GM12878 (cell line): Measurements from ENCODE around the gene CDCA5. TPM values are rescaled to one million over a fixed set of nuclear protein-coding genes. Genes with fewer than 3 reads are reported as not detected.
A peak's percentile ranks its signal among the peaks of the same experiment; 100 is the strongest.

Experiments
- ATAC-seq: fragments of 200-7000 bp; cut with Tn5 transposase; 3 replicates; pipeline ENCODE4 v1.9.1; 2020; ENCODE audit warnings: mild to moderate bottlenecking, moderate library complexity
- BruUV-seq: library from RNA; stranded (reverse); fragments of 400-500 nt; replicated peaks from 2 replicates; lab custom pipeline; 2021; lab: Mats Ljungman, UMichigan
- CTCF ChIA-PET: fragments of 300-600 bp; sonication (Branson Sonifier 250); formaldehyde crosslinking; extraction: SDS; loops from one replicate; lab custom pipeline; 2021; ENCODE audit warnings: inconsistent platforms; lab: Yijun Ruan, JAX
- POLR2A ChIA-PET: fragments of 350-600 bp; formaldehyde crosslinking; extraction: SDS; loops from one replicate; lab custom pipeline; 2021; ENCODE audit warnings: inconsistent platforms; lab: Charles Lee
- RAD21 ChIA-PET: fragments of 300-600 bp; sonication (Branson Sonifier 250); formaldehyde crosslinking; loops from one replicate; lab custom pipeline; 2023; ENCODE audit warnings: antibody characterized with exemption; ENCODE audit not compliant: unreplicated experiment; lab: Charles Lee
- SMC1A ChIA-PET: fragments of 300-600 bp; sonication (Branson Sonifier 250); formaldehyde crosslinking; loops from one replicate; lab custom pipeline; 2023; ENCODE audit not compliant: unreplicated experiment, uncharacterized antibody; lab: Charles Lee
- DNase-seq: peaks from one replicate; pipeline ENCODE4 v3.0.0-alpha.2; 2011; ENCODE audit warnings: low read depth, low spot score
- FAIRE-seq: peaks from 3 replicates; lab custom pipeline; 2011; peaks lifted over from hg19 to GRCh38; lab: Jason Lieb, UNC
- H2AFZ ChIP-seq: 2 replicates; pipeline ENCODE4 v1.6.0; 2011; ENCODE audit warnings: low read depth, low read length, control low read depth; ENCODE audit not compliant: control insufficient read depth
- H3K27ac ChIP-seq: 2 replicates; pipeline ENCODE4 v1.5.1; 2011; ENCODE audit warnings: control low read depth; ENCODE audit not compliant: control insufficient read depth, insufficient read depth
- H3K27me3 ChIP-seq, 2 experiments: replicated peaks in 1 of 2; 2 replicates each; pipeline versions ENCODE4 v1.6.0 to v1.6.1; 2011; ENCODE audit warnings: low read length in 1 of 2; ENCODE audit not compliant: control insufficient read depth in 2 of 2, insufficient read depth in 2 of 2
- H3K36me3 ChIP-seq, 2 experiments: 2 replicates each; pipeline ENCODE4 v1.5.1; 2011; ENCODE audit warnings: low read length in 1 of 2; ENCODE audit not compliant: control insufficient read depth in 2 of 2, insufficient read depth in 2 of 2
- H3K4me1 ChIP-seq: 2 replicates; pipeline ENCODE4 v1.6.1; 2011; ENCODE audit warnings: mild to moderate bottlenecking, low read length, moderate library complexity, mixed read lengths; ENCODE audit not compliant: control insufficient read depth, insufficient read depth
- H3K4me2 ChIP-seq: 2 replicates; pipeline ENCODE4 v1.6.0; 2011; ENCODE audit warnings: control low read depth; ENCODE audit not compliant: control insufficient read depth, insufficient read depth
- H3K4me3 ChIP-seq: fragments of 200-600 bp; sonication (generic); 2 replicates; pipeline ENCODE4 v1.5.1; 2016
- H3K79me2 ChIP-seq: 2 replicates; pipeline ENCODE4 v1.6.0; 2011; ENCODE audit warnings: low read length; ENCODE audit not compliant: control insufficient read depth, insufficient read depth
- H3K9ac ChIP-seq: 2 replicates; pipeline ENCODE4 v1.8.0; 2011; ENCODE audit warnings: low read length, control low read depth, mixed read lengths; ENCODE audit not compliant: control insufficient read depth, insufficient read depth
- H3K9me3 ChIP-seq: replicated peaks from 3 replicates; pipeline ENCODE4 v1.5.1; 2011; ENCODE audit warnings: mild to moderate bottlenecking, low read length; ENCODE audit not compliant: control insufficient read depth, insufficient read depth
- H4K20me1 ChIP-seq: 2 replicates; pipeline ENCODE4 v1.6.0; 2011; ENCODE audit not compliant: control insufficient read depth, insufficient read depth
- ETV6 ChIP-seq, 2 experiments: fragments of 450-650 bp in 1 of 2; IDR thresholded peaks in 1 of 2; conservative IDR thresholded peaks in 1 of 2; 2 replicates each; pipeline ENCODE4 v1.6.1; 2014; ENCODE audit warnings: antibody characterized with exemption in 1 of 2, borderline replicate concordance in 1 of 2, low read depth in 1 of 2, mild to moderate bottlenecking in 1 of 2, moderate library complexity in 1 of 2
- POLR2AphosphoS5 ChIP-seq: IDR thresholded peaks from 2 replicates; pipeline ENCODE4 v1.6.1; 2011; ENCODE audit warnings: mild to moderate bottlenecking, low read length, inconsistent platforms
- WGBS: methylation state at CpG from one replicate; pipeline ENCODE4 v1.1.6; 2016; ENCODE audit warnings: low lambda C conversion rate; ENCODE audit not compliant: insufficient replicate concordance, insufficient coverage; ENCODE audit errors: missing lambda C conversion rate; 5-methylcytosine and 5-hydroxymethylcytosine counted together
- in situ Hi-C: fragments of 300-500 bp; cut with MboI; formaldehyde crosslinking; loops from 9 replicates; pipeline ENCODE4 v1.14.3; 2018; ENCODE audit warnings: mixed read lengths
- intact Hi-C: fragments of 100-400 bp; cut with micrococcal nuclease; formaldehyde crosslinking; loops from one replicate; pipeline ENCODE4 v1.14.2; 2022; ENCODE audit not compliant: unreplicated experiment
- polyA plus RNA-seq, 11 experiments: library from polyadenylated mRNA; depleted of rRNA in 4 of 11; unstranded in 6 of 11; stranded (reverse) in 5 of 11; fragments of >200 nt; fragmentation: Nextera tagmentation in 4 of 11; fragmentation: Illumina TruSeq in 1 of 11; extraction: Ambion mirVana in 4 of 11; extraction: Trizol in 1 of 11; gene quantifications; 1 replicate in 1 of 11; 2 replicates in 10 of 11; pipeline versions ENCODE4 v1.2.1 to v1.2.3, GENCODE V29; 2011 to 2016; ENCODE audit warnings: inconsistent platforms in 2 of 11, missing spikeins in 2 of 11, low read depth in 1 of 11
- total RNA-seq, 4 experiments: library from RNA; depleted of rRNA in 3 of 4; stranded (reverse); fragments of >200 nt in 3 of 4; fragmentation: Illumina TruSeq in 1 of 4; extraction: Trizol in 1 of 4; gene quantifications; 2 replicates each; pipeline versions ENCODE4 v1.2.1 to v1.2.3, GENCODE V29; 2013 to 2021

CDCA5 gene
- total and polyA plus RNA-seq, 10 of the 15 experiments (the other 5 are each of a cell fraction or from before 2014, with no cell fraction given) = 21.2 to 107 (median 64.9) TPM

DNA sequence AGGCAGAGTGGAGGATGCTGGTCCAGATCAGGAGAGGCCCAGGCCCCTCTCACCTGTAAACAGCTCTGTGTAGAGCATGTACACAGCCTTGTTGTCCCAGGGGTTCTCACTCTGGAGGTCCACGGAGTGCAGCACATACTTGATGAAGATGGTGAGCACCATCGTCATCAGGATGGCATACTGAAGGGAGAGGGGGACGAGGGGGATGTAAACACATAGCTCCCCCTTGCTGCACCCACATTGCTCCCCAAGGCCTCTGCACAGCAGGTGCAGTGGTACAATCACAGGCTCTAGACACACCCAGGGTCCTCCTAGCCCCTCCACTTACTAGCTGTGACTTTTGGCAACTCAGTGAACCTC, 47.6 kb upstream of the CDCA5 start:
- peak overlapping the region; percentile 99 for H3K27ac ChIP-seq
- no peaks in the 10 kb centered on the region for H3K27me3 ChIP-seq
- H3K36me3 ChIP-seq = peaks cover 21 to 36% of the 10 kb centered on the region in 2 experiments
- H3K9me3 ChIP-seq = no peaks in the 10 kb centered on the region
- RAD21 ChIA-PET = interaction anchor here (1.0 to 2.4 kb wide), 6 partner anchors 9 to 50 kb away, joined by 3 to 9 read pairs (median 4); partner anchors contain the start of genes CAPN1, FAU, MRPL49 and TM7SF2
- CTCF ChIA-PET = interaction anchor here (0.8 to 6.7 kb wide), 6 partner anchors 10 to 198 kb away, joined by 3 to 40 read pairs (median 5); partner anchors contain the start of genes CAPN1, FAU, MRPL49 and ZNHIT2
- TF ChIP-seq POLR2AphosphoS5 (0 out of 2 replicates have a peak, but pooled peaks have one; percentile 26), ETV6 (conservative IDR thresholded peaks at IDR 0.05 in 1 of 2, IDR thresholded peaks at IDR 0.05 in 1 of 2; ENCODE audit: borderline replicate concordance in 1 of 2, low read depth in 1 of 2) (no peak)
- FAIRE-seq = no peak
- intact Hi-C loops = loop anchor here (5.0 to 10.0 kb wide), 2 partner anchors 51 to 123 kb away; partner anchors contain the start of gene CAPN1
- peak overlapping the region; percentile 96; the same call in 1 of the 2 replicates for H3K9ac ChIP-seq
- SMC1A ChIA-PET = interaction anchor here (1.0 to 2.3 kb wide), 4 partner anchors 9 to 199 kb away, joined by 3 to 10 read pairs (median 5); partner anchors contain the start of genes CAPN1, FAU and MRPL49
- H2AFZ ChIP-seq = no peak overlapping the region
- H3K4me2 ChIP-seq = peak overlapping the region; percentile 98
- peaks cover 44% of the 10 kb centered on the region for H3K79me2 ChIP-seq
- ATAC-seq = no peak
- POLR2A ChIA-PET = interaction anchor here (0.6 to 1.4 kb wide), 6 partner anchors 10 to 793 kb away, joined by 3 to 6 read pairs (median 4); partner anchors contain the start of genes FAU and MRPL49
- in situ Hi-C loops = no loop called here
- 12% methylated on average over 3 of the region's 3 CpGs for WGBS
- no peak for DNase-seq
- peaks cover 21% of the 10 kb centered on the region for H3K4me1 ChIP-seq
- H3K4me3 ChIP-seq = peak overlapping the region; percentile 99; the same call in 1 of the 2 replicates
- no TSS peak for BruUV-seq
- H4K20me1 ChIP-seq = 0 out of 2 replicates have a peak, but pooled peaks cover 4% of the 10 kb centered on the region
